Uterus (tissue), 4 donors: ENCODE data around the gene NCS1. TPM values are rescaled to one million over a fixed set of nuclear protein-coding genes. Genes with fewer than 3 reads are reported as not detected.

ENCODE experiments used
- DNase-seq, 2 donors: peaks; one replicate each; pipeline ENCODE4 v3.0.0-alpha.2; 2019 to 2020
- H3K27ac ChIP-seq, 2 donors: fragments of 200-600 bp; sonication (generic); 1 replicate in 1 of 2; 2 replicates in 1 of 2; pipeline ENCODE4 v1.5.1; 2016 to 2018
- H3K27me3 ChIP-seq, 2 donors: fragments of 200-600 bp; sonication (generic); one replicate each; pipeline ENCODE4 v1.5.1; 2018 to 2019; ENCODE audit warnings: control low read depth in 1 of 2
- H3K36me3 ChIP-seq, 2 donors: fragments of 200-600 bp; sonication (generic); one replicate each; pipeline ENCODE4 v1.5.1; 2019; ENCODE audit warnings: control low read depth in 1 of 2
- H3K4me1 ChIP-seq, 2 donors: fragments of 200-600 bp; sonication (generic); one replicate each; pipeline ENCODE4 v1.5.1; 2018 to 2019; ENCODE audit warnings: control low read depth in 1 of 2
- H3K4me3 ChIP-seq, 2 donors: fragments of 200-600 bp; sonication (generic); 1 replicate in 1 of 2; 2 replicates in 1 of 2; pipeline ENCODE4 v1.5.1; 2018 to 2019; ENCODE audit warnings: mild to moderate bottlenecking in 1 of 2
- H3K9me3 ChIP-seq, 2 donors: fragments of 200-600 bp; sonication (generic); one replicate each; pipeline ENCODE4 v1.5.1; 2019; ENCODE audit warnings: control low read depth in 1 of 2
- POLR2A ChIP-seq, 2 donors: fragments of 450-650 bp; IDR thresholded peaks; one replicate each; pipeline ENCODE4 v1.6.1; 2016; ENCODE audit warnings: antibody characterized with exemption in 2 of 2, mild to moderate bottlenecking in 1 of 2, moderate library complexity in 1 of 2
- intact Hi-C: fragments of 100-400 bp; cut with DNase I; formaldehyde crosslinking; loops from one replicate; pipeline ENCODE4 v1.15.1; 2023; ENCODE audit warnings: low total_unique reads
- total RNA-seq, 4 donors: library from RNA; depleted of rRNA in 3 of 4; stranded (reverse); fragments of >200 nt in 3 of 4; gene quantifications; one replicate each; pipeline versions ENCODE4 v1.1.0 to v1.2.4, GENCODE V29; 2014 to 2023
- TF ChIP-seq, protein P1 (sequence below), 4 experiments: fragments of 200-600 bp in 2 of 4; fragments of 450-650 bp in 2 of 4; sonication (generic) in 2 of 4; IDR thresholded peaks; one replicate each; pipeline ENCODE4 v1.5.1; 2016 to 2019; ENCODE audit warnings: antibody characterized with exemption in 4 of 4, mild to moderate bottlenecking in 2 of 4, moderate library complexity in 1 of 4
- donor health status: DM: yes; HTN: yes; CAD: no.

Gene NCS1
- total RNA-seq, 4 donors from 2014 or later = 4.1 to 99.3 (median 39.0) TPM

DNA sequence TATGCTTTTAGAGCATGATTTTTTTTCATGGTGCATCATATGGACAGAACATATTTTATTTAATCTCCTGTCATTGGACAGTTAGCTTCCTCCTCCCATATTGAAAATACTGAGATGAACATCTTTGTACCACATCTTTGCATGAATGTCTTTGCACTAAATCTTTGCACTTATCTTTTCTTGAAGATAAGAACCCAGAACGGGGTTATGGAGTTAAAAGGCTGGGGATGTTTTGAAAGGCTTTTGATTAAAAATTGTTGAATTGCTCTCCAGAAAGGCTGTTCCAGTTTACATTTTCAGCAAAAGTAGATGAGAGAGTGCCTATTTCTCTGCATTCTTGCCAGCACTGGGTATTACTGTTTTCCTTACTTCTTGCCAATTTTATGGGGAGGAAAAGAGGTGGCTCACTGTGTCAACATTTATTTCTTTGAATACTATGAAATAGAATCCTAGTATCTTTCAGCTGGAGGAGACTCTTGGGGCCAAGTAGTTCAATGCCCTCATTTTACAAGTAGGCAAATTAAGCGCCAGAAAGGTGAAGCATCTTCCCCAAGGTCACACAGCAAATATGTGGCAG is 7.2 kb downstream of the NCS1 start:
- H3K4me1 ChIP-seq = no peaks in the 10 kb centered on the region
- H3K36me3 ChIP-seq = no peaks in the 10 kb centered on the region
- H3K4me3 ChIP-seq = no peak overlapping the region
- intact Hi-C loops = no loop called here
- no peak for DNase-seq
- TF ChIP-seq, protein P1, sequence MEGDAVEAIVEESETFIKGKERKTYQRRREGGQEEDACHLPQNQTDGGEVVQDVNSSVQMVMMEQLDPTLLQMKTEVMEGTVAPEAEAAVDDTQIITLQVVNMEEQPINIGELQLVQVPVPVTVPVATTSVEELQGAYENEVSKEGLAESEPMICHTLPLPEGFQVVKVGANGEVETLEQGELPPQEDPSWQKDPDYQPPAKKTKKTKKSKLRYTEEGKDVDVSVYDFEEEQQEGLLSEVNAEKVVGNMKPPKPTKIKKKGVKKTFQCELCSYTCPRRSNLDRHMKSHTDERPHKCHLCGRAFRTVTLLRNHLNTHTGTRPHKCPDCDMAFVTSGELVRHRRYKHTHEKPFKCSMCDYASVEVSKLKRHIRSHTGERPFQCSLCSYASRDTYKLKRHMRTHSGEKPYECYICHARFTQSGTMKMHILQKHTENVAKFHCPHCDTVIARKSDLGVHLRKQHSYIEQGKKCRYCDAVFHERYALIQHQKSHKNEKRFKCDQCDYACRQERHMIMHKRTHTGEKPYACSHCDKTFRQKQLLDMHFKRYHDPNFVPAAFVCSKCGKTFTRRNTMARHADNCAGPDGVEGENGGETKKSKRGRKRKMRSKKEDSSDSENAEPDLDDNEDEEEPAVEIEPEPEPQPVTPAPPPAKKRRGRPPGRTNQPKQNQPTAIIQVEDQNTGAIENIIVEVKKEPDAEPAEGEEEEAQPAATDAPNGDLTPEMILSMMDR (IDR thresholded peaks at IDR 0.05) = no peak
- TF ChIP-seq POLR2A (IDR thresholded peaks at IDR 0.05) = no peak
- no peaks in the 10 kb centered on the region for H3K9me3 ChIP-seq
- H3K27me3 ChIP-seq = no peaks in the 10 kb centered on the region
- peak overlapping the region; percentile 81 to 93 for H3K27ac ChIP-seq

DNA sequence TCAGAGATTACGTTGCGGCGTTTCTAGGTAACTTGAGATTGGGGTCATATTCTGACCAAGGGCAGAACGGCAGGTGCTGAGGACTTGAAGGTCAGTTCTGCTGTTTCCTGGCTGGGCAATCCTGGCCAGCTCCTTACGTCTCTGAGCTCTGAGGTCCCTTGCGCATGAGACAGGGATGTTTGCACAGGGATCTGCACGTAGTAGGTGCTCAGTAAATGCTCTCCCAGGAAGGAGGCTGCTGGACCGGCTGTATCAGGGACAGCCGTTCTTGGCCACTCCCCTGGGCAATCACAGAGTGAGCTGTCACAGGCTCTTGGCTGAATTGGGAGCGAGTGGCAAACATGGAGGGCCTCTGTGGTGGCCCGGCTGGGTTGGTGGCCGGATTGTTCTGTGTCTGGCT is 8.3 kb downstream of the NCS1 start:
- DNase-seq = no peak
- intact Hi-C loops = no loop called here
- H3K4me3 ChIP-seq = no peak overlapping the region
- no peak for TF ChIP-seq POLR2A (IDR thresholded peaks at IDR 0.05)
- TF ChIP-seq, protein P1 (IDR thresholded peaks at IDR 0.05) = no peak
- H3K27me3 ChIP-seq = no peaks in the 10 kb centered on the region
- H3K27ac ChIP-seq = peak overlapping the region; percentile 93 to 95
- no peaks in the 10 kb centered on the region for H3K36me3 ChIP-seq
- H3K4me1 ChIP-seq = no peaks in the 10 kb centered on the region
- no peaks in the 10 kb centered on the region for H3K9me3 ChIP-seq

DNA sequence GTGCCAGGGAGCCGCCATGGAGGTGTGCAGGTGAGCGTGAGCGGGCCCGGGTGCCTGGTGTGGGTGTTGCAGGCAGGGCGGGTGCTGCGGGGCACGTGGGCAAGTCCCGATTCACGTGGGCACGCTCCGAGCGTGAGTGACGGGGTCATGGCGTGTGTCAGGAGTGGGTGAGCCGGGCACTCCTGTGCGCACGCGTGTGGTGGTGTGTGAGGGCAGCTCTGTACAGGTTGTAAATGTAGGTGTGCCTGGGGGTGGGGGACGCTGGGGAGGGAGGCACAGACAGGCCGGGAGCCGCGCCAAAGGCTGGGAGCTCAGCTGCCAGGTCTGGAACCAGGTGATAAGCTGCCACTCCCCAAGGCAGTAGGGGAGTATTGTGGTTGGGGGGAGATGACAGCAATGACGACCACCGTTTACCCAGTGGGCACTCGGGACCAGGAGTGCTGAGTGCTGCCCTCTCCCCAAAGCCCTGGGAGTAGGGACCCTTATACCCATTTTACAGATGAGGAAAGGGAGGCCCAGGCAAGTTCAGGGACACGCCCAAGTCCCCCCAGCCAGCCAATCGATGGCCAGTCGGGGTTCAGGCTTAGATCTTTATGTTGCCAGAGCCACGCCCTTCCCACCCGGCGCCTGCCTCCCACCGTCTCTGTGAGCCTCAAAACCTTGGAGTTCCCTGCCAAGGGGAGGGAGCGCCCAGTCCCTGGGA is 9.6 kb downstream of the NCS1 start:
- H3K27ac ChIP-seq = peak overlapping the region; percentile 93 to 95

DNA sequence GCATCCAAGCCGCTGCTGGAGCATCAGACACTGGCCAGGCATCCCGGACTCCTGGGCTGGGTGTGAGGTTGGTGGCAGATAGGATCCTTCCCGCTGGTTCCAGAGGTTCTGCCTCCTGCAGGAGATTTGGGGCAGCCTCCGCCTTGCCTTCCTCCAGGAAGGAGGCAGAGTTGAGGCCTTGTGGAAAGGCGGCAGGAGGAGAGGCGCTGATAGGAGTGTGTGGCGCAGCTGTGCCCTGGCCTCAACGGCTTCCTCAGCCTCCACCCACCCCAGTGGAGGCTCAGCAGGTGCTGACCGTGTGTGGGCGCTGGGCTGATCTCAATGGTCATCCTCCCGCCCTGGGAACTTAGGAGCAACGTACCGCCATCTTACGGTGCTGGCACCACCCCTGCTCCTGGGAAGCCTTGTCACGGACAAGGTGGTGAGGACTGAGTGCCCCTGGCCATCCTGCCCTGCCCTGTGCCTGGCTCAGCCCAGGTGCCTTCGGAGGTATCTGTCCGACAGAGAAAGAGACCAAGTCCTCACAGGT is 10.2 kb downstream of the NCS1 start:
- peak overlapping the region; percentile 93 to 95 for H3K27ac ChIP-seq
- peaks cover 0 to 6% of the 10 kb centered on the region in 2 donors for H3K4me1 ChIP-seq
- TF ChIP-seq POLR2A (IDR thresholded peaks at IDR 0.05) = no peak
- TF ChIP-seq, protein P1 (IDR thresholded peaks at IDR 0.05) = no peak
- intact Hi-C loops = no loop called here
- no peak overlapping the region for H3K4me3 ChIP-seq
- no peaks in the 10 kb centered on the region for H3K27me3 ChIP-seq
- no peaks in the 10 kb centered on the region for H3K36me3 ChIP-seq
- H3K9me3 ChIP-seq = no peaks in the 10 kb centered on the region
- no peak for DNase-seq

More for the DNA sequence above, 9.6 kb downstream of the NCS1 start:
- no peak for DNase-seq
- no peaks in the 10 kb centered on the region for H3K36me3 ChIP-seq
- H3K27me3 ChIP-seq = no peaks in the 10 kb centered on the region
- H3K9me3 ChIP-seq = no peaks in the 10 kb centered on the region
- no peak overlapping the region for H3K4me3 ChIP-seq
- peaks cover 0 to 6% of the 10 kb centered on the region in 2 donors for H3K4me1 ChIP-seq
- intact Hi-C loops = no loop called here
- TF ChIP-seq, protein P1 (IDR thresholded peaks at IDR 0.05) = no peak
- no peak for TF ChIP-seq POLR2A (IDR thresholded peaks at IDR 0.05)

DNA sequence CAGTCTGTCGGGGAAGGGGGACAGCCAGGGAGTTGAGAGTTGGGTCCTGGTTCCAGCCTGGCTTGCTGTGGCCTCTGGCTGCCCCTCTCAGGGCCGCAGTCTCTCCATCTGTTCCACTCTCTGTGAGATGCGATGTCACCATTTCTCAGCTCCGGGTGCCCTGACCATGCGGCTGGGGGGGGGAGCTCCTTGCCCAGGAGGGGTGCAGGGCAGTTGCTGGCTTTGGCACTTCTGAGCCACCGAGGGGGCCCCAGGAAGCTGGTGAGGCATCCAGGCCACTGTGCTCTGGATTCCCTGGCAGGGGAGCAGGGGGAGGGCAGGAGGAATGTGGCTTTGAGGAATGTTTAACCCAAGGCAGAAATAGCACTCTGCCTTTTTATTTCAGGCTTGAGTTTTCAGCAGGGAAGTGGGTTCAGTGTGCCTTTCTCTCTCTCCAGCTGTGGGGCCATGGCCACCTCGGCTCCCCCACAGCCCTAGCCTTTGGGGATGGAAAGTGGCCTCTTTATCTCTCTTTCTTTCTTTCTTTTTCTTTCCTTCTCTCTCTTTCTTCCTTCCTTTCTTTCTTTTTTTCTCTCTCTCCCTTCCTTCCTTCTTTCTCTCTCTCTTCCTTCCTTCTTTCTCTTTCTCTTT is 11.0 kb downstream of the NCS1 start:
- intact Hi-C loops = no loop called here
- Histone ChIP-seq H3K27me3 (no peaks in the 10 kb centered on the region), H3K4me3 (no peak overlapping the region), H3K27ac (peak overlapping the region; percentile 93 to 95), H3K36me3 (no peaks in the 10 kb centered on the region), H3K4me1 (peaks cover 0 to 6% of the 10 kb centered on the region in 2 donors), H3K9me3 (no peaks in the 10 kb centered on the region)
- no peak for TF ChIP-seq POLR2A (IDR thresholded peaks at IDR 0.05)
- TF ChIP-seq, protein P1 (IDR thresholded peaks at IDR 0.05) = no peak
- DNase-seq = peak in 1 of 2 donors; percentile 44
